HG02852 (cell line): ENCODE data around the gene JADE2.
"Not testable (repeated sequence)": the region's sequence is repeated elsewhere in the genome, so short reads cannot be mapped to it uniquely, and the experiment has no call there.

Experiments used
- ATAC-seq: cut with Tn5 transposase; IDR thresholded peaks from one replicate; pipeline ENCODE4 v1.9.1; 2021; ENCODE audit warnings: mild to moderate bottlenecking, moderate library complexity; ENCODE audit not compliant: unreplicated experiment

Gene JADE2

GRCh38 chr5:134506054-134507039, 19.1 kb upstream of the JADE2 start:
- ATAC-seq: no peak

- ATAC-seq: no peak
Measured at GRCh38 chr5:134507452-134507851, 18.0 kb upstream of the JADE2 start.

- ATAC-seq: no peak
Measured at GRCh38 chr5:134508521-134509195, 16.8 kb upstream of the JADE2 start.

- no peak for ATAC-seq
Measured at GRCh38 chr5:134509308-134510040, 16.0 kb upstream of the JADE2 start.

- no peak for ATAC-seq
Measured at GRCh38 chr5:134510970-134511795, 14.3 kb upstream of the JADE2 start.

- no peak for ATAC-seq
Measured at GRCh38 chr5:134511796-134512660, 13.4 kb upstream of the JADE2 start.

- no peak for ATAC-seq
Measured at GRCh38 chr5:134512661-134512999, 12.8 kb upstream of the JADE2 start.

GRCh38 chr5:134515801-134516200, 9.7 kb upstream of the JADE2 start:
- ATAC-seq: no peak

GRCh38 chr5:134516984-134517383, 8.5 kb upstream of the JADE2 start:
- ATAC-seq: not testable (repeated sequence)

GRCh38 chr5:134517553-134517952, 7.9 kb upstream of the JADE2 start:
- ATAC-seq: no peak

GRCh38 chr5:134519989-134520388, 5.5 kb upstream of the JADE2 start:
- ATAC-seq: no peak

- no peak for ATAC-seq
Measured at GRCh38 chr5:134521841-134522240, 3.6 kb upstream of the JADE2 start.

- ATAC-seq: no peak
Measured at GRCh38 chr5:134523543-134524271, 1.8 kb upstream of the JADE2 start.

GRCh38 chr5:134524272-134524825, 1.1 kb upstream of the JADE2 start:
- ATAC-seq: no peak

GRCh38 chr5:134525683-134526482, 413 bp downstream of the JADE2 start:
- peak; percentile 9 for ATAC-seq

- peak; percentile 16 for ATAC-seq
Measured at GRCh38 chr5:134526483-134527155, 1.1 kb downstream of the JADE2 start.
